Measurements from ENCODE around the gene HSPA12A.

DNA sequence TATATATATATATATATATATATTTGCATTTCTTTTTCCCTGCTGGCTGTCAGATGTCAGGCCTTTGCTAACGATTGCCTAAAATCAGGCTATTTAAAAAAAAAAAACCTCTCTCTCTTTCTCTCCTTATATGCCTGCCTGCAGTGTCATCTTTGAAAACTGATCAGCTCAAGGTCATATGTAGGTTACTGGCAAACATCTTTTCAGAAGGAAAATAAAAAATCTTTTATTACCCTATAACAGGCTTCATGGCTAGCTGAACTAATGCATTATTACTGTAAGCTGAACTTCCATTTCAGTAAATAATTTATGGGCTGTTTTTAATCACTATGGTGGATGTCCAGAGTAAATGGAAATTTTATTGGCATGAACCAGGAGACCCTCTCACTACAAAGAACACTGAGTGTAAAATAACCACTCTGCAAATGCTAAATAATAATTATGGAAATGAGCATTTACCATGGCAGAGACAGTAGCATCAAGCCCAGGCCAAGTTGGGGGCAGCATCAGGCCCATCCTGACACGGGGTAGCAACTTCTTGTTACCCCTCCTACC, 29.3 kb downstream of the HSPA12A start:
- TF ChIP-seq, protein P1, sequence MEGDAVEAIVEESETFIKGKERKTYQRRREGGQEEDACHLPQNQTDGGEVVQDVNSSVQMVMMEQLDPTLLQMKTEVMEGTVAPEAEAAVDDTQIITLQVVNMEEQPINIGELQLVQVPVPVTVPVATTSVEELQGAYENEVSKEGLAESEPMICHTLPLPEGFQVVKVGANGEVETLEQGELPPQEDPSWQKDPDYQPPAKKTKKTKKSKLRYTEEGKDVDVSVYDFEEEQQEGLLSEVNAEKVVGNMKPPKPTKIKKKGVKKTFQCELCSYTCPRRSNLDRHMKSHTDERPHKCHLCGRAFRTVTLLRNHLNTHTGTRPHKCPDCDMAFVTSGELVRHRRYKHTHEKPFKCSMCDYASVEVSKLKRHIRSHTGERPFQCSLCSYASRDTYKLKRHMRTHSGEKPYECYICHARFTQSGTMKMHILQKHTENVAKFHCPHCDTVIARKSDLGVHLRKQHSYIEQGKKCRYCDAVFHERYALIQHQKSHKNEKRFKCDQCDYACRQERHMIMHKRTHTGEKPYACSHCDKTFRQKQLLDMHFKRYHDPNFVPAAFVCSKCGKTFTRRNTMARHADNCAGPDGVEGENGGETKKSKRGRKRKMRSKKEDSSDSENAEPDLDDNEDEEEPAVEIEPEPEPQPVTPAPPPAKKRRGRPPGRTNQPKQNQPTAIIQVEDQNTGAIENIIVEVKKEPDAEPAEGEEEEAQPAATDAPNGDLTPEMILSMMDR (conservative IDR thresholded peaks at IDR 0.05; ENCODE audit: low read depth, low read length) = no peak
- no peak for TF ChIP-seq EZH2 (IDR thresholded peaks at IDR 0.05; ENCODE audit: borderline replicate concordance, low read depth, low read length, poor library complexity, severe bottlenecking)

Data from A673 (cell line).